Dendritic cell treated with granulocyte-macrophage colony-stimulating factor and Interleukin-4, amounts not matched to agents 40 ng/mL and 50 ng/mL, for 4 days (primary cell): ENCODE results near the gene MDFI.

Experiments used
- H3K27ac Mint-ChIP-seq: one replicate; pipeline ENCODE4 v1.8.0; 2022; ENCODE audit warnings: mild to moderate bottlenecking, mixed read lengths
- H3K27me3 Mint-ChIP-seq: one replicate; pipeline ENCODE4 v1.8.0; 2022; ENCODE audit warnings: mild to moderate bottlenecking, mixed read lengths
- H3K36me3 Mint-ChIP-seq: one replicate; pipeline ENCODE4 v1.8.0; 2022; ENCODE audit warnings: low read depth, mixed read lengths
- H3K4me1 Mint-ChIP-seq: one replicate; pipeline ENCODE4 v1.8.0; 2022; ENCODE audit warnings: low read depth, mixed read lengths
- H3K4me3 Mint-ChIP-seq: one replicate; pipeline ENCODE4 v1.8.0; 2022; ENCODE audit warnings: mild to moderate bottlenecking, moderate library complexity, mixed read lengths
- H3K9me3 Mint-ChIP-seq: one replicate; pipeline ENCODE4 v1.8.0; 2022; ENCODE audit warnings: mixed read lengths
- intact Hi-C: fragments of 100-400 bp; cut with micrococcal nuclease; formaldehyde crosslinking; loops from one replicate; pipeline ENCODE4 v1.15.0; 2022

The MDFI gene

DNA sequence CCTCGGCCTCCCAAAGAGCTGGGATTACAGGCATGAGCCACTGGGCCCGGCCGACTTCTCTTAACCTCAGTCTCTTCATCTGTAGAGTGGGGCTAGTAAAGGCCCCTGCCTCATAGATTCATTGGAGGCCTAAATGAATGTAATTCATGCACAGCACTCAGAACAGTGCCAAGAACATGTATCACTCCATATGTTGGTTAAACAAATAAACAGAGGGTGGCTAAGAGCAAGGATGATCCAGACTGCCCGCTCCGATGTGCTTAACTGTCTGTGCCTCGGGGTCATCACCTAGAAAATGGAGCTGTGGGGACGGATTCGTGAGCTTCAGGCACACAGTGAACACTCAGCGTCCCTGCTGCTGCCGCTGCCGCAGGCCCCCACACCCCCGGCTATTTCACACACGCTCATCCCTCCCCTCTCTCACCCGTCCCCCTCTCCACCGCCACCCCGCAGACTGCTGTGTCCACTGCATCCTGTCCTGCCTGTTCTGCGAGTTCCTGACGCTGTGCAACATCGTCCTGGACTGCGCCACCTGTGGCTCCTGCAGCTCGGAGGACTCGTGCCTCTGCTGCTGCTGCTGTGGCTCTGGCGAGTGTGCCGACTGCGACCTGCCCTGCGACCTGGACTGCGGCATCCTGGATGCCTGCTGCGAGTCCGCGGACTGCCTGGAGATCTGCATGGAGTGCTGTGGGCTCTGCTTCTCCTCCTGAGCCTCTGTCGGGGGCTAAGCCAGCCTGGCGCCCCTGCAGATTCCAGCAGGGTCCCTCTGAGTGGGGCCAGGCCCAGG, 14.8 kb downstream of the MDFI start:
- H3K9me3 Mint-ChIP-seq: no peaks in the 10 kb centered on the region
- H3K27me3 Mint-ChIP-seq: peaks cover 14% of the 10 kb centered on the region
- no peaks in the 10 kb centered on the region for H3K4me1 Mint-ChIP-seq
- intact Hi-C loops: no loop called here
- H3K36me3 Mint-ChIP-seq: no peaks in the 10 kb centered on the region
- H3K4me3 Mint-ChIP-seq: no peak overlapping the region
- H3K27ac Mint-ChIP-seq: no peak overlapping the region

DNA sequence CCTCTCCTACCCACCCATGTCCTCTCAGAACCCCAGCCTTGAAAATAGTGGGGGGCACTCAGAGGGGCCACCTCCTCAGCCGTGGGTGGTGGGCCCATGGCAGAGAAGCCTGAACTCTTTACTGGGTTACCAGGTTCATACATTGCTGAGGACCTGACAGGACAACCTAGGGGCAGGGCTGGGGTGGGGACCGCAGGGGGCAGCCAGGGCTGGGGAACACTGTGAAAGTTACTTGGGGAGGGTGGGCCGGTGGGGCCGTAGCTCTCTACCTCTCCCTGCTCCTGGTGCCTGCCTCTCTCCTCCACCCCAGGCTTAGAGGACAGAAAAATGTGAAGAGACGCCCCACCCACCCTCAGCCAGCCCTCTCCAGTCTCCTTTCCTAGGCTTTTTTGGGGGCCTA, 15.4 kb downstream of the MDFI start:
- Mint-ChIP-seq H3K4me1 (no peaks in the 10 kb centered on the region), H3K4me3 (no peak overlapping the region), H3K36me3 (no peaks in the 10 kb centered on the region), H3K9me3 (no peaks in the 10 kb centered on the region), H3K27ac (no peak overlapping the region), H3K27me3 (peaks cover 14% of the 10 kb centered on the region)
- intact Hi-C loops: no loop called here

DNA sequence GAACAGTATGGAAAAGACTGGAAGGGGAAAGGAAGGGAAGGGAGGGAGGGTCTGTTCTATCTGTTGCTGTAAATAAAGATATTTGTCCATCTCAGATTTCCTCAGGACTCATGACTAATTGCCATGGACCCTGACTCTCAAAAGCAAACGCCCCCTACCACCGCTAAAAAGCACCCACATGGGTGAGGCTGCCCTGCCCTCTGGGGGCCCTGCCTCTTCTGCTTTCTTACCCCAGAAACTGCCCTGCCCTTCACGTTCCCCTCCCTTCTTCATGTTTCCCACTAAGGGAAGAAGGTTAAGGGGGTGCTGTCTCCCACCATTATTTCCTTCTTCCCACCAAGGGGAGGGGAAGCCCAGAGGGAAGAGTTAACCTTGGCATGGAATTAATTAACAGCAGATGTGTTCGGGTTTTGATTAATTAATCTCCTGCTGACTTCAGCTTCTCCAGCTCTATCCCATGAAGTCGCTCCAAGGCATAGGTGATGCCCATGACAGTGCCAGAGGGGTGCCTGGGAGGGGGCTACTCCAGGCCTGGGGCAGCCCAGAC, 16.0 kb downstream of the MDFI start:
- Mint-ChIP-seq H3K27me3 (peaks cover 16% of the 10 kb centered on the region), H3K4me1 (no peaks in the 10 kb centered on the region), H3K4me3 (no peak overlapping the region), H3K36me3 (no peaks in the 10 kb centered on the region), H3K9me3 (no peaks in the 10 kb centered on the region), H3K27ac (no peak overlapping the region)
- intact Hi-C loops: no loop called here

DNA sequence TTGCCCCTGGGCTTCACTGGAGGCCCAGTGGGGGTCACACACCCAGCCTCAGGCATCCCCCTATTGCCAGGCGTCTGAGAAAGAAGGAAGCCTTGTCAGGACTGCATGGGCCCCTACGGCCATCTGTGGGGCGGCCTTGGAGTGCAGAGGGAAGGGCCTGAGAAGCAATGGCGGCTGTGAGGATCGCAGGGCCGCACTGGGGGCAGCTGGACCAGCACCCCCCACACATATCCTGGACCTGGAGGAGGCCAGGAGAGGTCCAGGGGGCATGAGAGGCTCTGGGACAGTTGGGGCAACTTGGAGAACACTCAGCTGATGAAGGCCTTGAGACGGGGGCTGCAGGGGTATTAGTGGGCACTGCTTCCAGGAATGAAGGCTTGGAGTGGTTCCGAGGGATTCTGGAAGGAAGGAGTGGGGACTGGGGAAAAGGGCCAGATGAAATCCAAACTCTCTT, 16.5 kb downstream of the MDFI start:
- H3K4me3 Mint-ChIP-seq: no peak overlapping the region
- no peaks in the 10 kb centered on the region for H3K4me1 Mint-ChIP-seq
- H3K27ac Mint-ChIP-seq: no peak overlapping the region
- no peaks in the 10 kb centered on the region for H3K9me3 Mint-ChIP-seq
- H3K36me3 Mint-ChIP-seq: no peaks in the 10 kb centered on the region
- intact Hi-C loops: no loop called here
- H3K27me3 Mint-ChIP-seq: peaks cover 16% of the 10 kb centered on the region

DNA sequence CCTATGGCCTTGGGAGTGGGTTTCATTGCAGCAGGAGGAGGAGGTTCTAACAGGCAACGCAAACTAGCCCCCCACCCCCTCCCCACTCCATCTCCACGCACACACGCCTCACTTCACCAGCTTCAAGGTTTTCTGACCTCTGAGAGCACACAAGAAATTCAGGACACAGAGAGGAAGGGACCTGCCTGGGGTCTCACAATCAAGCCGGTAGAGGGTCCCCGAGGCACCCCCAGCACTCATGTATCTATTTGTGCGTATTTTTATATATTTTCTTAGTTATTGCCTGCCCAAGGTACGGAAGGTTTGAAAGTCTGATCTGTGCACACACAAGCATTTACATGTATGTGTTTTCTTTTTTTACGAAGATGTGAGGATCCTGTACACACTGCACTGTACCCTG, 16.9 kb downstream of the MDFI start:
- intact Hi-C loops: no loop called here
- no peak overlapping the region for H3K27ac Mint-ChIP-seq
- no peaks in the 10 kb centered on the region for H3K4me1 Mint-ChIP-seq
- peaks cover 20% of the 10 kb centered on the region for H3K27me3 Mint-ChIP-seq
- no peak overlapping the region for H3K4me3 Mint-ChIP-seq
- H3K36me3 Mint-ChIP-seq: no peaks in the 10 kb centered on the region
- no peaks in the 10 kb centered on the region for H3K9me3 Mint-ChIP-seq

DNA sequence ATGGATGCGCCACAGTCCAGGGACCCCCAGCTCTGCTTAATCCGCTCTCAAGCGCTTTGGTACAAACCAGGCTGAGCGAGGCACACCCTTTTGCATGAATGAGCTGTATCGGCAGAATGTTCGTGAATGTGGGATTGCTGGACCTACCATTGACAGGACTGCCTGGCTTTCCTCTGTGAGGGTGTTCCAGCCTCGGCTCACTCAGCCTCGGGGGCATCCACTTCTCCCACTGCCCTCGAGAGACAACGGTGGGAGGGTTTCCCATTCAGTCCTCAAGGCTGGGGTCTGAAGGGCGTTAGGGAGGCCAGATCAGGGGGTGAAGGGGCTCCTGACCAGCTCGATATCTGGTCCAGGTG, 17.4 kb downstream of the MDFI start:
- Mint-ChIP-seq H3K4me3 (no peak overlapping the region), H3K9me3 (no peaks in the 10 kb centered on the region), H3K36me3 (no peaks in the 10 kb centered on the region), H3K27me3 (peaks cover 23% of the 10 kb centered on the region), H3K27ac (no peak overlapping the region), H3K4me1 (no peaks in the 10 kb centered on the region)
- intact Hi-C loops: no loop called here

DNA sequence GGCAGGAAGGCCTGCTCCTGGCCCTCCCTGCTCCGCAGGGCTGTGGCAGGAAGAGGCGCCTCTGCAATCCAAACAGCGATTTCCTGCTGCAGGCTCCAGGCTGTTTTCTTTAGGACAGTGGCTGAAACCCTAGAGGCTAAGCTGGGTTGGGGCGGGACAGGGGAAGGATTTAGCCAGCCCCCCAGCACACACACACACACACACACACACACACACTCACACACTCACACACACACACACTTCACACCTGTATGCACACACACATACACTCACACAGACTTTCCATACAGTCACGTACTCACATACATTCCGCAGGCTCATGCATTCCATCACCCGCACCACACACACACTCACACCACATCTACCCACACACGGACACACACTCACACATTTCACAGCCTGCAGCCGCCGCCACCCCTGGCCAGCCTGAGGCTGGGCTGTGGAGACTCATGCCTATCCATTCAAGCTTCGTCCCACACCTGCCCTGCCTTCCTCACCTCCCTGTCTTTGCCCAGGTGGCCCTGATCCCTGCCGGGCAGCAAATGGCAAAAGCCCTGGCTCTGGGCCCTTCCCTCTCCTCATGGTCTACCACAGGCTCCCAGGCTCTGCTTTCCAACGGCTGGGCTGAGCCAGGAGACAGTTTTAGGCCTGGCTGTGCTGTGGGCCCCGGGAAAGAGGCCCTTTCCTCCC, 17.9 kb downstream of the MDFI start:
- Mint-ChIP-seq H3K4me1 (no peaks in the 10 kb centered on the region), H3K9me3 (no peaks in the 10 kb centered on the region), H3K4me3 (no peak overlapping the region), H3K27ac (no peak overlapping the region), H3K36me3 (no peaks in the 10 kb centered on the region), H3K27me3 (peaks cover 24% of the 10 kb centered on the region)
- intact Hi-C loops: no loop called here

DNA sequence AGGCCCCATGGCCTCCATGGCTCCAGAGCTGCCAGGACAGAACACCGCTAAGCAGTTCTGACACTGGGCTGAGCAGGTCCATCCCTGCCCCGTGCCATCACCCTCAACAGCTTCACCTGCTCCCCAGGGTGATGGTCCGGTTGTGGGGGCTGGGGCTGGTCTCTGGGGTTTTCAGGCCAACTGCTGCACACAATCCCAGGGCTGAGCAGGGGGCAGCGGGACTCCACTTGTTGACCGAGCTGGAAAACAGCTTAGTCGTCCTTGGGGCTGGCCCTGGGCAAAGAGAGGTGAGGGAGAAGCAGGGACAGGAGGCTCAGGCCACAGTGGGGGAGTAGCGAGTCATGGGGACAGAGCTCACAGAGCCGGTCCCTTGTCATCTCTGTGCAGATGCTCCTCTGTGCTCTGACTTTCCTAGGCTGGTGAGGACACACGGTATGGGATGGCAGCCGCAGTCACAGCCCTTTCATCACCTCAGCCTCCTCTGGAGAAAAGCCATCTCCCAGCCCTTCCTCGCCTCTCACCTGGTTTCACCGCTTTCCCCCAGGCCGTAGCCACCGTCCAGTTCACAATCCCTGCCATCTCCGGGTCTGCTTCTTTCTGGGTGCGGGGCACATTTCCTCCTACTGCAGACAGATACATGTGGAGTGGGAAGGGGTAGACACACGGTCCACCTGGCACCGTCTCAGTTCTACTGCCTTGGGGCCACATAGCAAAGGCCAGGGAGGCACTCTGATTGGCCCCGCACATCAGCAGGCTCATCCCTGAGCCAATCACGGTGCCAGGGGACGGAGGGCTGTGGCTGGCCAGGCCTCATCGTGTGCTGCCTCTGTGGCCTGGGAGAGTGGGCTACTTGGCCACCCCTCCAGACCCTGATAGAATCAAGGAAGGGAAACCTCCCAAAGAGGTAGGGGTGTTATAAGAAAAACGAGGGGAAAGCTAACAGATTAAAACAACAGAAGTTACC, 19.1 kb downstream of the MDFI start:
- H3K4me1 Mint-ChIP-seq: no peaks in the 10 kb centered on the region
- intact Hi-C loops: no loop called here
- no peak overlapping the region for H3K4me3 Mint-ChIP-seq
- no peaks in the 10 kb centered on the region for H3K36me3 Mint-ChIP-seq
- peaks cover 29% of the 10 kb centered on the region for H3K27me3 Mint-ChIP-seq
- no peaks in the 10 kb centered on the region for H3K9me3 Mint-ChIP-seq
- no peak overlapping the region for H3K27ac Mint-ChIP-seq

DNA sequence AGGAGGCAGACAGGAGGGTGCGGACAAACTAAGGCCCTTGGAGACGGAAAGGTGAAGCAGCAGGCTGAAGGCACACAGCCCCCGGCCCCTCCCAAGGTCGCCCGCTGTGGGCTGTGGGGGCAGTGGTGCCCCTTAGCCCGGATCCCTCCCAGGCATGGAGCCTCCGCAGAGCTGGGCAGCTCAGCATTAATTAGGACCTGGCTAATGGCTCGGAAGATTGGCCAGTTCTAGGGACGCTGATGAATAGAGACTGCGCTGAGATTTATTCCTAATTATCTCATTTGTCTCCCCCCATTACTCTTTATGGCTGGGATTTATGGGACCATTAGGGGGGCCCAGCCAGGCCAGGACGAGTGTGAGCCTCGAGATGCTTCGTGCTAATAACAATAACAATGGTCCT, 20.4 kb downstream of the MDFI start:
- no peak overlapping the region for H3K27ac Mint-ChIP-seq
- intact Hi-C loops: no loop called here
- no peaks in the 10 kb centered on the region for H3K4me1 Mint-ChIP-seq
- H3K36me3 Mint-ChIP-seq: no peaks in the 10 kb centered on the region
- H3K9me3 Mint-ChIP-seq: no peaks in the 10 kb centered on the region
- H3K4me3 Mint-ChIP-seq: no peak overlapping the region
- peaks cover 36% of the 10 kb centered on the region for H3K27me3 Mint-ChIP-seq

DNA sequence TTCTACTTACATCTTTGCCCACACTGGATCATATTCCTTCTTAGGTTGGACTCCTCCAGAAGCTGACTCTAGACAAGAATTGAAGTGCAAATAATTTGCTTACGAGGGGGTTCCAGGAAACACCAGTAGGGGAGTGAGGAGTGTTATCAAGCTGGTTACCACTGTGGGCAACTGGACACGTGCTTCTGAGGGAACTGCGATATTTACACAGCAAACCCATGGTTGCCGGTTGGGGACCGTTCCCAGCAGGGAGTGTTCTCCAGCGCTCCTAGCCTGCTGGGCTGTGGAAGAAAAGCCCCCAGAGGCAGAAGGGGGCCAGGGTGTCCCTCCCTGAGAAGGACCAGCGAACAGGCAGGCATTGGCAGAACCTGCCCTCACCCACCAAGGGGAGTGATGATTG, 21.7 kb downstream of the MDFI start:
- Mint-ChIP-seq H3K27me3 (peaks cover 37% of the 10 kb centered on the region), H3K9me3 (no peaks in the 10 kb centered on the region), H3K4me1 (no peaks in the 10 kb centered on the region), H3K36me3 (no peaks in the 10 kb centered on the region), H3K27ac (no peak overlapping the region), H3K4me3 (no peak overlapping the region)
- intact Hi-C loops: no loop called here

DNA sequence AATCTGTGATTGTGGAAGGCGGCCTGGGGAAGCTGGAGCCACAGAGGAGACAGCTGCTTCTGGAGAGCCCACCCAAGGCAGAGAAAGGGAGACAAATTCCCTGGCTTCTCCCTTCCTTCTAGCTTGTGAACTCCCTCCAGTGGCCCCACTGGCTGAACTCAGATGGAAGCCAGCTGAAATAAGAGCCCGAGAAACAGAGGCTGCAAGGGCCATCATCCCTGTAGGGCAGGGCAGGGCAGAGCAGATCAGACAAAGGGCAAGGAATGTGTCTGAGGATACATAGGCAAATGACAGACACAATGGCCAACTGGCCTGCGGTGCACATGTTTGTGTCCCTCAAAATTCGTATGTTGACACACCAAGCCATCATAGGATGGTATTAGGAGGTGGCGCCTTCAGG, 25.3 kb downstream of the MDFI start:
- peaks cover 5% of the 10 kb centered on the region for H3K4me1 Mint-ChIP-seq
- H3K4me3 Mint-ChIP-seq: no peak overlapping the region
- H3K9me3 Mint-ChIP-seq: no peaks in the 10 kb centered on the region
- no peaks in the 10 kb centered on the region for H3K36me3 Mint-ChIP-seq
- intact Hi-C loops: no loop called here
- peaks cover 32% of the 10 kb centered on the region for H3K27me3 Mint-ChIP-seq
- H3K27ac Mint-ChIP-seq: no peak overlapping the region

DNA sequence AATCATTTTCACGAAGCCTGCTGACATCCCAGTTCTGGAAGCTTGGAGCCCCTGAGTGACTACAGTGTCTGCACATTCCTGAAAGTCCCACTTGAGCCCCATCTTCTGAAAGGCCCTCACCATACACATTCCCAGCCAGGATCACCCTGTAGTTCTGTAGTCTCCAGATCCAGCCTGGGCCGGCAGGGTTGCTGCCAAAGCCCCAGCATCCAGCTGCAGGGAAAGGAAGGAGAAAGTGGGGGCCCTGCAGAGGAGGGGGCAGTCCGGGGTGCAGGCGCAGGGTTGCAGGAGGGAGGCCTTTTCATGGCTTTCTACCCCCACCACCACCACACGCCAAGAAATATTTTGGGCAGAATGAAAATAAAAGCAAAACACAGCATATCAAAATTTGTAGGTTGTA, 26.0 kb downstream of the MDFI start:
- H3K27me3 Mint-ChIP-seq: peaks cover 30% of the 10 kb centered on the region

DNA sequence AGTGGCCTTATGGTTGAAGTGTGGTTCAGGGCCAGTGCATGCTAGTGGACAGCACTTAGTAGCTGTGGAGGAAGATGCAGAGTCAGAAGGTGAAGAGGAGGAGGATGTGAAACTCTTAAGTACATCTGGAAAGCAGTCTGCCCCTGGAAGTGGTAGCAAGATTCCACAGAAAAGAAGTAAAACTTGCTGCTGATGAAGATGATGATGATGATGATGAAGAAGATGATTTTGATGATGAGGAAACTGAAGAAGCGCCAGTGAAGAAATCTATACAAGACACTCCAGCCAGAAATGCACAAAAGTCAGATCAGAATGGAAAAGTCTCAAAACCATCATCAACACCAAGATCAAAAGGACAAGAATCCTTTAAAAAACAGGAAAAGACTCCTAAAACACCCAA, 28.9 kb downstream of the MDFI start:
- H3K9me3 Mint-ChIP-seq: no peaks in the 10 kb centered on the region
- peaks cover 10% of the 10 kb centered on the region for H3K4me1 Mint-ChIP-seq
- no peak overlapping the region for H3K4me3 Mint-ChIP-seq
- H3K27me3 Mint-ChIP-seq: peaks cover 24% of the 10 kb centered on the region
- no peak overlapping the region for H3K27ac Mint-ChIP-seq
- intact Hi-C loops: no loop called here
- H3K36me3 Mint-ChIP-seq: no peaks in the 10 kb centered on the region

More for the DNA sequence above, 26.0 kb downstream of the MDFI start:
- H3K27ac Mint-ChIP-seq: no peak overlapping the region
- H3K36me3 Mint-ChIP-seq: no peaks in the 10 kb centered on the region
- H3K9me3 Mint-ChIP-seq: no peaks in the 10 kb centered on the region
- no peak overlapping the region for H3K4me3 Mint-ChIP-seq
- H3K4me1 Mint-ChIP-seq: peaks cover 5% of the 10 kb centered on the region
- intact Hi-C loops: no loop called here

DNA sequence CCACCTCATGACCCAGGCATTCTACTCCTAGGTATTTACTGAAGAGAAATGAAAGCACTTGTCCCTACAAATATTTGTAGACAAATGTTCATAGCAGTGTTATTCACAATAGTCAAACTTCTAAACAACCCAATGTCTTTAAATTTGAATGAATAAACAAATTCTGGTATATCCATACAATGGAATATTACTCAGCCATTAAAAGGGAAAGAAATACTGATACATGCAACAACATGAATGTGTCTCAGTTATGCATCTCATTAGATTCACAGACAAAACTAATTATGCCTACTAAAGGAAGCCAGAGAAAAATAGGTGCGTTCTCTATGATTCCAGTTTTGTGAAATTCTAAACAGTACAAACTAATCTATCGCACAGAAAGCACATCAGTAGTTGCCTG, 30.7 kb downstream of the MDFI start:
- peaks cover 10% of the 10 kb centered on the region for H3K4me1 Mint-ChIP-seq
- peaks cover 21% of the 10 kb centered on the region for H3K27me3 Mint-ChIP-seq
- intact Hi-C loops: no loop called here
- no peak overlapping the region for H3K4me3 Mint-ChIP-seq
- no peaks in the 10 kb centered on the region for H3K9me3 Mint-ChIP-seq
- H3K36me3 Mint-ChIP-seq: no peaks in the 10 kb centered on the region
- H3K27ac Mint-ChIP-seq: no peak overlapping the region
